ENCODE results near the gene EDN3. TPM values are rescaled to one million over a fixed set of nuclear protein-coding genes. Genes with fewer than 3 reads are reported as not detected.
A peak's percentile ranks its signal among the peaks of the same experiment; 100 is the strongest.

The EDN3 gene
- total RNA-seq, 6 donors from 2014 or later = 0.27 to 3.2 (median 1.5) TPM; not detected in 2

- no peaks in the 10 kb centered on the region for H3K9me3 ChIP-seq
- no peak overlapping the region for H3K27ac ChIP-seq
- no peaks in the 10 kb centered on the region for H3K36me3 ChIP-seq
- H3K4me1 ChIP-seq = no peaks in the 10 kb centered on the region
- TF ChIP-seq POLR2AphosphoS5 (IDR thresholded peaks at IDR 0.05) (no peak), CTCF (IDR thresholded peaks at IDR 0.05) (no peak), EP300 (IDR thresholded peaks at IDR 0.05) (no peak), POLR2A (IDR thresholded peaks at IDR 0.05) (no peak)
- ATAC-seq (ENCODE audit: low FRiP score in 2 of 2) (no peak), DNase-seq (no peak)
- no peaks in the 10 kb centered on the region for H3K27me3 ChIP-seq
- H3K4me3 ChIP-seq = no peak overlapping the region
- 81 to 94% methylated on average over 6 to 12 of the region's 12 CpGs for WGBS, 2 donors
These were observed 62.7 kb downstream of the EDN3 start for GRCh38 chr20:59363101-59363500.

GRCh38 chr20:59364611-59365010 is 64.2 kb downstream of the EDN3 start:
- H3K36me3 ChIP-seq = no peaks in the 10 kb centered on the region
- H3K27ac ChIP-seq = no peak overlapping the region
- TF ChIP-seq POLR2A (IDR thresholded peaks at IDR 0.05) (no peak), EP300 (IDR thresholded peaks at IDR 0.05) (no peak), POLR2AphosphoS5 (IDR thresholded peaks at IDR 0.05) (no peak)
- WGBS, 2 donors = 77 to 85% methylated on average over 5 to 6 of the region's 6 CpGs
- DNase-seq = no peak
- H3K4me3 ChIP-seq = no peak overlapping the region
- ATAC-seq (ENCODE audit: low FRiP score in 2 of 2) = no peak
- no peaks in the 10 kb centered on the region for H3K27me3 ChIP-seq
- no peaks in the 10 kb centered on the region for H3K4me1 ChIP-seq
- H3K9me3 ChIP-seq = no peaks in the 10 kb centered on the region

- no peak for ATAC-seq (ENCODE audit: low FRiP score in 2 of 2)
- Histone ChIP-seq H3K27ac (no peak overlapping the region), H3K4me1 (no peaks in the 10 kb centered on the region), H3K36me3 (no peaks in the 10 kb centered on the region), H3K9me3 (no peaks in the 10 kb centered on the region), H3K4me3 (no peak overlapping the region), H3K27me3 (no peaks in the 10 kb centered on the region)
- DNase-seq = peak in 1 of 2 donors; percentile 60
- 89 to 90% methylated on average over 3 to 24 of the region's 24 CpGs for WGBS, 2 donors
- TF ChIP-seq EP300 (IDR thresholded peaks at IDR 0.05) (no peak), POLR2A (IDR thresholded peaks at IDR 0.05) (no peak), CTCF (IDR thresholded peaks at IDR 0.05) (no peak), POLR2AphosphoS5 (IDR thresholded peaks at IDR 0.05) (no peak)
These were observed 65.3 kb downstream of the EDN3 start for GRCh38 chr20:59365611-59366285.

- no peaks in the 10 kb centered on the region for H3K27me3 ChIP-seq
- WGBS, 2 donors = 64 to 66% methylated on average over 6 of the region's 6 CpGs
- TF ChIP-seq POLR2A (IDR thresholded peaks at IDR 0.05) (no peak), POLR2AphosphoS5 (IDR thresholded peaks at IDR 0.05) (no peak), EP300 (IDR thresholded peaks at IDR 0.05) (no peak), CTCF (IDR thresholded peaks at IDR 0.05) (no peak)
These were observed 71.0 kb downstream of the EDN3 start for GRCh38 chr20:59371431-59371830.

GRCh38 chr20:59374261-59374660 is 73.8 kb downstream of the EDN3 start:
- no peak for TF ChIP-seq POLR2A (IDR thresholded peaks at IDR 0.05)
- TF ChIP-seq EP300 (IDR thresholded peaks at IDR 0.05) = no peak
- no peak for TF ChIP-seq POLR2AphosphoS5 (IDR thresholded peaks at IDR 0.05)
- TF ChIP-seq CTCF (IDR thresholded peaks at IDR 0.05) = no peak
- H3K9me3 ChIP-seq = no peaks in the 10 kb centered on the region
- ATAC-seq (ENCODE audit: low FRiP score in 2 of 2) (no peak), DNase-seq (no peak)
- WGBS, 2 donors = 67 to 92% methylated on average over 1 of the region's 1 CpG
- H3K27ac ChIP-seq = no peak overlapping the region
- no peaks in the 10 kb centered on the region for H3K36me3 ChIP-seq
- H3K27me3 ChIP-seq = no peaks in the 10 kb centered on the region
- no peaks in the 10 kb centered on the region for H3K4me1 ChIP-seq
- no peak overlapping the region for H3K4me3 ChIP-seq

More at GRCh38 chr20:59371431-59371830, 71.0 kb downstream of the EDN3 start:
- Histone ChIP-seq H3K27ac (no peak overlapping the region), H3K36me3 (no peaks in the 10 kb centered on the region), H3K4me3 (no peak overlapping the region), H3K4me1 (no peaks in the 10 kb centered on the region), H3K9me3 (no peaks in the 10 kb centered on the region)
- DNase-seq (no peak), ATAC-seq (ENCODE audit: low FRiP score in 2 of 2) (no peak)

Data from upper lobe of left lung (tissue), 6 donors.